HL-60/S4 (cell line): ENCODE measurements around the gene BOD1.

ENCODE experiments used
- in situ Hi-C: fragments of 300-500 bp; cut with MboI; formaldehyde crosslinking; loops from 2 replicates; pipeline ENCODE4 v1.14.3; 2022; ENCODE audit warnings: low sequenced_read_pairs

Gene BOD1

DNA sequence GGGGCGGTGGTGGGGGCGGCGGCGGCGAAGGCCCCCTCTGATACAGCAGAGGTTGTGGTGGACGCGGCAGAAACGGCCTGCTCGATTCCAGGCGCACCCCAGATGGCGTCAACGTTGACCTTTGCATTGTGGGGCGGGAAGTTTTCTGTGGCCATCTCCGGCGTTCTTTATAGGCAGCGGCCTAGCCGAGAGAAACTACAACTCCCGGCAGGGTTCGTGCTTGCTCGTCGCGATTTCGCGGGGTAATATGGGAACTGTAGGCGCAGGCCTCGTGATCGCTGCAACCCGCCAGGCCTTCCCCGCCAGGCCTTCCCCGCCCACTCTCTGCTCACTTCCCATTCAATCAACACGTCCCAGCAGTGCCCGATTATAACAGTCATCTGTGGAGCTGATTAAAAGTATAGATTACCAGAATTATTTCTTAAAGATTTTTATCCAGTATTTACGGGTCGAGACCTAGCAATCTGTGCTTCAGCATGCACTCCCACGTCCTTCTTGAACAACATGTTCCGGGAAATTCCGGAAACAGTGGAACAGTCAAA lies at the start of gene BOD1:
Gene BOD1 (minus strand): TSS at position 74 of the 542 bp plus-strand sequence. CDS start 214 bp downstream, outside the sequence.
- in situ Hi-C loops = loop anchor here (5.0 to 25.0 kb wide), 2 partner anchors 361 to 696 kb away; no protein-coding TSS in a partner anchor

DNA sequence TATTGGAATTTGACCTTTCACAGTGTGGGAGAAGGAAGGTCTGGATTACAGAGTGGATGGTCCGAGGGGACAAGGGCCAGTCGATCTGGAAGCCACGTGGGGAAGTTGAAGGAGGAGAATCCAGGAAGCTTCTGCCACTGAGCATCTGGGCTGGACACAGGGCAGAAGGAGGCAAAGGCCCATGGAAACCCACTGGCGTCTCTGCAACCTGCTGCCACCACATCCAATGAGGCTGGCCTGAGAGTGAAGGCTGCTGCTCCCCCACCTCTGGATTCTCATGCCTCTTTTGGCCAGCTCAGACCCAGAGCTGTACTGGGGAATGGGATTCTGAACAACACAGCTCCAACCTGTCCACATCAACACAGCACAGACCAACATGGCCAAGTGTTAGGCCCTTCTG lies 48.9 kb upstream of the BOD1 start:
- in situ Hi-C loops = no loop called here

DNA sequence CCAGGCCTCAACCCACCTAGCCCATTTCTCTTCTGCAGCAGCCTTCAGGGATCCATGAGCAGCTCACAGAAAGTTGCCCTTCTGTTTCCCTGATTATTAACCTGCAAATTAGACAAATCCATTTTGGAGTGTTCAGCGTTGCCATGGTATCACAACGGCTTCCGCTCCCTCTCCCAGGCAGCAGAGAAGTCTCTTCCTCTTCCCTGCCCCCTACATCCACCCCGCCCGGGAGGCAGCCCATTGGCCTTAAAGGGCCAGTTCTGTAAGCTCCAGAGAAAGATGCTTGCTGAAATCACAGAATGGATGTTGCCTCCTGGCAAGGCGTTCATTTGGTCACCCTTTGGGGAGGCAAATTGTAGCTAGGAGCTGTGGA lies 47.7 kb upstream of the BOD1 start:
- in situ Hi-C loops = no loop called here

- in situ Hi-C loops = no loop called here
Measured at GRCh38 chr5:173663352-173664153, 47.1 kb upstream of the BOD1 start.

GRCh38 chr5:173662581-173663351 lies 46.3 kb upstream of the BOD1 start:
- in situ Hi-C loops = no loop called here

GRCh38 chr5:173660481-173661280 lies 44.2 kb upstream of the BOD1 start:
- in situ Hi-C loops = no loop called here

GRCh38 chr5:173659423-173659822 lies 43.0 kb upstream of the BOD1 start:
- in situ Hi-C loops = no loop called here

DNA sequence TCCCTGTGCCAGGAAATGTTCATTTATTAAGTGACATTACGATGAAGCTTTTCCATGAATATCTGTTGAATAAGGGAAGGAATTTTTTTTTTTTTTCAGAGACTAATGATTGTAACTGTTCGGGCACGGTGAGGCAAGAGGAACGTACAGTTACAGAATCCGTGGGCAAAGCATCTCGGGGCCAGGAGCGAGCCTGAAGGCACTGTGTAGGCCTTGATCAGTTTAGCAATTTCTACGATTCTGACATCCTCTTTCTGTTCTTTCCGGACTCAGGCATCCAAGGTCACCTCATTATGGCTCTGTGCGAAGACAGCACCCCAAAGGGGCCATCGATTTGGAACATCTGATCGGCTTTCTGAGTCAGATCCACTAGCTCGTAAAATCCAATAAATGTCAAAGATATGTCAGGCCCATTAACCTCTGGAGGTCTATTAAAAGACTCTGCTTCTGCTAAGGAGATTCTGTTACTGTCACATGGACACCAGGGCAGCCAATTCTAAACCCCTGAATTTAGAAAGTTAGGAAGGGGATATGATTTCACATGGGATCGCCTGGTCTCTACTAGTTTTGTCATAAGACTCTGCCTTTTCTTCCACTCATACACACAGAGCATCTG lies 41.4 kb upstream of the BOD1 start:
- in situ Hi-C loops = no loop called here

DNA sequence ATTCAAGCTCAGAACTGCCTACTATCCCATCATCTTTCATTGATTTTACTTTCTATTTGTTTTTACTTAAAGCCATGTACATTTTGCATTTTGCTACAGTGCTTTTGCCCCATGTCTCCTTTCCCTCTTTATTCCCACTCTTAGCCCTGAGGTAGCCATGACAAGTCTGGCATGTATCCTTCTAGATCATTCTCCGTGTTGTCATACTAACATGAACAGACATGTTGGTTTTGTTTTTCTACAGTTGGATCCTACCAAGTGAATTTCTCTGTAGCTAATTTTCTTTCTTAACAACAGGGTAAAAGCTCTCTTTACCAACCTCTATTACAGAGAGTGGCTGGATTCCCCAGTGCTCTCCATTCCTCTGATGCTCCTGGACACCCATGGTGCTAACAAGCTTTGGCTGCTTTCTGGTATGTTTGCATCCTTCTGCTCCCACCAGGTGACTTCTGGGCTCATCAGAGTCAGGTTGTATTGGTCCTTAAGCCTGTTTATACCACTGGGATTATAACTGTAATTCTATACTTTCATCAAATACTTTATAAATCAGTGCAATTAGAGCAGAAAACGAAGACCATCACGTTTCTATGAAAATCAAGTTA lies 38.8 kb upstream of the BOD1 start:
- in situ Hi-C loops = no loop called here

- in situ Hi-C loops = no loop called here
Measured at GRCh38 chr5:173653822-173654523, 37.5 kb upstream of the BOD1 start.

GRCh38 chr5:173648308-173648866 lies 31.9 kb upstream of the BOD1 start:
- in situ Hi-C loops = no loop called here

DNA sequence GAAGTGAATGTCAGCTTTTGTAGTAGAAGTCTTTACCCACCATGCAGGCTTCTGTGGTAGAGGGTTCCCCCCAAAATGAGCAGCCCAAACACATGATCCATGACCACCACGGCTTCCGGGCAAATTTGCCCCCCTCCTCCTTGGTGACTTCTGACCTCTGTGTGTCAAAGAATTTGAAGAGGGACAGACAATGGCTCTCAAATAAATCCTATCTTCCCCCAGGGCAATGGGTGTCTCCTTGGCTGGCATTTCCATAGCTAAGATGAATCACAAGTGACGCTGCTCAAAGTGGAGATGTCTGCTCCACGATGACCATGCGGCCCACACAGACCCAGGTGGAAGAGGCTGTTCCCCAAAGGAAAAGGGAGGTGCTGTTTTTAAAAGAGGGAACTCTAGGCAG lies 30.2 kb upstream of the BOD1 start:
- in situ Hi-C loops = no loop called here

GRCh38 chr5:173645890-173646574 lies 29.6 kb upstream of the BOD1 start:
- in situ Hi-C loops = no loop called here

DNA sequence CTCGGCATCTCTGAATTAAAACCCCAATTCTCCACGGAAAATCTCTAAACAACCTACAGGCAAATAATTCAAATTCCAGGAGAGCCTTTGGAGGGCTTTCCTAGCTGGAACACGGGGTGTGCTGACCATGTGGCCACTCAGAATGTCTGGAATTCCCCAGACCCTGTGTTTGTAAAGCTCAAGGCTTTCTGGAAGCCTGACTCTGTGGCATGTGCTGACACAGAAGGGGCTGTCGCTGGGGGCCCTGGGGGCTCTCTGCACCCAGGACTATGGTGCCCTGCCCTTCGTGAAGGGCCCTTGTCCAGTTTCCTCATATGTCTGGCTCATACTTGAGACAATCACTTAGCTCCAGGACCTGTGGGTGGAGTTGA lies 29.0 kb upstream of the BOD1 start:
- in situ Hi-C loops = no loop called here

- in situ Hi-C loops = no loop called here
Measured at GRCh38 chr5:173644673-173645436, 28.4 kb upstream of the BOD1 start.

GRCh38 chr5:173643964-173644363 lies 27.5 kb upstream of the BOD1 start:
- in situ Hi-C loops = no loop called here

- in situ Hi-C loops = no loop called here
Measured at GRCh38 chr5:173642895-173643481, 26.5 kb upstream of the BOD1 start.
